H9 (cell line): Measurements from ENCODE around the gene TRMT61A. TPM values are rescaled to one million over a fixed set of nuclear protein-coding genes. Genes with fewer than 3 reads are reported as not detected.

Experiments used
- DNase-seq: peaks from one replicate; pipeline ENCODE4 v3.0.0-alpha.2; 2017
- H2AFZ ChIP-seq: one replicate; pipeline ENCODE4 v1.6.1; 2013; ENCODE audit warnings: mild to moderate bottlenecking, low read length, control low read depth, moderate library complexity
- H2AK5ac ChIP-seq: 2 replicates; pipeline ENCODE4 v1.6.1; 2013; ENCODE audit warnings: low read length, control low read depth, mixed read lengths; ENCODE audit not compliant: insufficient read length
- H2BK120ac ChIP-seq: one replicate; pipeline ENCODE4 v1.6.1; 2013; ENCODE audit warnings: low read depth, mild to moderate bottlenecking, low read length, control low read depth, inconsistent platforms; ENCODE audit not compliant: poor library complexity, severe bottlenecking
- H2BK12ac ChIP-seq: 2 replicates; pipeline ENCODE4 v1.6.1; 2013; ENCODE audit warnings: low read length, control low read depth, mixed read lengths, low read depth; ENCODE audit not compliant: insufficient read length
- H2BK15ac ChIP-seq: 2 replicates; pipeline ENCODE4 v1.6.1; 2013; ENCODE audit warnings: low read depth, low read length, control low read depth
- H2BK20ac ChIP-seq: one replicate; pipeline ENCODE4 v1.6.1; 2013; ENCODE audit warnings: low read depth, mild to moderate bottlenecking, low read length, control low read depth, inconsistent platforms; ENCODE audit not compliant: poor library complexity, severe bottlenecking
- H2BK5ac ChIP-seq: 2 replicates; pipeline ENCODE4 v1.6.1; 2013; ENCODE audit warnings: low read length, control low read depth, mixed read lengths; ENCODE audit not compliant: insufficient read length
- H3K14ac ChIP-seq: 2 replicates; pipeline ENCODE4 v1.6.1; 2013; ENCODE audit warnings: low read length, control low read depth; ENCODE audit not compliant: insufficient read depth
- H3K18ac ChIP-seq: 2 replicates; pipeline ENCODE4 v1.6.1; 2013; ENCODE audit warnings: low read depth, mild to moderate bottlenecking, mixed read lengths, low read length, control low read depth; ENCODE audit not compliant: insufficient read length
- H3K23ac ChIP-seq: 2 replicates; pipeline ENCODE4 v1.6.1; 2013; ENCODE audit warnings: low read length, control low read depth, mixed read lengths, low read depth; ENCODE audit not compliant: insufficient read length
- H3K23me2 ChIP-seq: 2 replicates; pipeline ENCODE4 v1.6.1; 2013; ENCODE audit warnings: low read depth, mild to moderate bottlenecking, mixed read lengths, low read length, control low read depth; ENCODE audit not compliant: insufficient read length, poor library complexity, severe bottlenecking
- H3K27ac ChIP-seq: 2 replicates; pipeline ENCODE4 v1.5.1; 2013; ENCODE audit warnings: low read length, control low read depth, mixed read lengths, low read depth; ENCODE audit not compliant: insufficient read length
- H3K27me3 ChIP-seq: 2 replicates; pipeline ENCODE4 v1.6.1; 2013; ENCODE audit warnings: low read length, control low read depth, inconsistent platforms; ENCODE audit not compliant: insufficient read depth
- H3K4ac ChIP-seq: 2 replicates; pipeline ENCODE4 v1.6.1; 2013; ENCODE audit warnings: low read depth, mild to moderate bottlenecking, control low read depth, inconsistent platforms, low read length, moderate library complexity
- H3K4me1 ChIP-seq: 2 replicates; pipeline ENCODE4 v1.6.1; 2013; ENCODE audit warnings: low read length, control low read depth, inconsistent platforms; ENCODE audit not compliant: insufficient read depth
- H3K4me2 ChIP-seq: 2 replicates; pipeline ENCODE4 v1.6.1; 2013; ENCODE audit warnings: low read length, control low read depth, mixed read lengths; ENCODE audit not compliant: insufficient read length, insufficient read depth
- H3K56ac ChIP-seq: 2 replicates; pipeline ENCODE4 v1.6.1; 2013; ENCODE audit warnings: low read depth, mild to moderate bottlenecking, mixed read lengths, low read length, control low read depth; ENCODE audit not compliant: insufficient read length
- H3K79me1 ChIP-seq: 2 replicates; pipeline ENCODE4 v1.6.1; 2013; ENCODE audit warnings: low read depth, mild to moderate bottlenecking, moderate library complexity, low read length, control low read depth, inconsistent platforms; ENCODE audit not compliant: insufficient read depth, poor library complexity, severe bottlenecking
- H3K79me2 ChIP-seq: 2 replicates; pipeline ENCODE4 v1.6.1; 2013; ENCODE audit warnings: low read length, control low read depth, inconsistent platforms; ENCODE audit not compliant: insufficient read depth
- H3K9ac ChIP-seq: 2 replicates; pipeline ENCODE4 v1.6.1; 2013; ENCODE audit warnings: low read length, control low read depth, mixed read lengths; ENCODE audit not compliant: insufficient read length; ENCODE audit errors: extremely low read depth
- H3K9me3 ChIP-seq: one replicate; pipeline ENCODE4 v1.6.1; 2013; ENCODE audit warnings: low read depth, low read length, inconsistent platforms; ENCODE audit not compliant: control insufficient read depth
- H3T11ph ChIP-seq: one replicate; pipeline ENCODE4 v1.6.1; 2013; ENCODE audit warnings: mild to moderate bottlenecking, low read length, control low read depth, inconsistent platforms
- H4K20me1 ChIP-seq: one replicate; pipeline ENCODE4 v1.6.1; 2013; ENCODE audit not compliant: control insufficient read depth, insufficient read length, insufficient read depth
- H4K5ac ChIP-seq: 2 replicates; pipeline ENCODE4 v1.6.1; 2013; ENCODE audit warnings: low read depth, mild to moderate bottlenecking, mixed read lengths, low read length, control low read depth; ENCODE audit not compliant: insufficient read length
- H4K8ac ChIP-seq: replicated peaks from 2 replicates; pipeline ENCODE4 v1.6.1; 2013; ENCODE audit warnings: low read length, control low read depth, mixed read lengths, low read depth; ENCODE audit not compliant: insufficient read length
- H4K91ac ChIP-seq: 2 replicates; pipeline ENCODE4 v1.6.1; 2013; ENCODE audit warnings: low read depth, mild to moderate bottlenecking, moderate library complexity, mixed read lengths, low read length, control low read depth; ENCODE audit not compliant: insufficient read length
- H3K27ac Mint-ChIP-seq, 3 experiments: 2 replicates in 2 of 3; 3 replicates in 1 of 3; pipeline ENCODE4 v1.8.0; 2020 to 2021; ENCODE audit warnings: mixed read lengths in 3 of 3, mild to moderate bottlenecking in 1 of 3, moderate library complexity in 1 of 3
- H3K27me3 Mint-ChIP-seq: 2 replicates; pipeline ENCODE4 v1.8.0; 2021; ENCODE audit warnings: low read depth, mild to moderate bottlenecking, moderate library complexity, mixed read lengths
- H3K36me3 Mint-ChIP-seq, 3 experiments: 2 replicates in 2 of 3; 3 replicates in 1 of 3; pipeline ENCODE4 v1.8.0; 2020 to 2021; ENCODE audit warnings: low read depth in 3 of 3, mixed read lengths in 3 of 3; ENCODE audit not compliant: insufficient read depth in 1 of 3
- H3K4me1 Mint-ChIP-seq, 2 experiments: 2 replicates each; pipeline ENCODE4 v1.8.0; 2020; ENCODE audit warnings: mixed read lengths in 2 of 2
- H3K4me3 Mint-ChIP-seq, 2 experiments: 2 replicates in 1 of 2; 3 replicates in 1 of 2; pipeline ENCODE4 v1.8.0; 2020 to 2021; ENCODE audit warnings: mild to moderate bottlenecking in 2 of 2, mixed read lengths in 2 of 2, moderate library complexity in 1 of 2
- H3K9me3 Mint-ChIP-seq, 2 experiments: 2 replicates in 1 of 2; 3 replicates in 1 of 2; pipeline ENCODE4 v1.8.0; 2020; ENCODE audit warnings: mild to moderate bottlenecking in 2 of 2, mixed read lengths in 2 of 2, moderate library complexity in 1 of 2
- WGBS: extraction: QIAGEN DNeasy Blood & Tissue Kit; methylation state at CpG from one replicate; pipeline ENCODE4 v1.1.7; 2013; ENCODE audit warnings: missing lambda C conversion rate, low lambda C conversion rate, mixed read lengths; ENCODE audit not compliant: insufficient read length; ENCODE audit errors: extremely low coverage; 5-methylcytosine and 5-hydroxymethylcytosine counted together
- total RNA-seq: library from RNA; stranded (reverse); gene quantifications from 2 replicates; pipeline ENCODE4 v1.2.1, GENCODE V29; 2021
- TF ChIP-seq, protein P1 (sequence below): fragments of 200-600 bp; sonication (generic); conservative IDR thresholded peaks from 3 replicates; pipeline ENCODE4 v1.8.0; 2021; ENCODE audit warnings: antibody characterized with exemption, mild to moderate bottlenecking

The TRMT61A gene
- total RNA-seq, 1 experiment from 2014 or later, result 21.9 TPM

DNA sequence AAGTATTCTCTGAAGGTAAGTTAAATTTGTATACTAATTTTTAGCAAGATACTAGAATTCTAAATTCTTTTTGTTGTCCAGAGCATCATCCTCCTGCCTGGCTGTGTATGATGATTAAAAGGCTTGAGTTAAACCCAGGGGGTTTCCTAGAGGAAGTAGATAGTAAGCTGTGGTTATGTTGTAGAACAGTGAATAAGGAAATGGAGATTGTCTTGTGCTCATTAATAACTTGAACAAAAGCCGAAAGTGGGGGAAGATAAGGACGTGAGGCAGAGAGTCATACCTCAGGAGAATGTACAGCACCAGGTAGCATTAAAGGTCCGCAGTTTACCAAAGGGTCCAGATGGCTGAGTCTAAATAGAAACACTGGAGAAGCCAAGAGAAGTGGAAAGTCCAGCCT, 48.4 kb upstream of the TRMT61A start:
- no peaks in the 10 kb centered on the region for H3K27me3 ChIP-seq
- H3K9me3 ChIP-seq, result no peaks in the 10 kb centered on the region
- H2AFZ ChIP-seq, result no peak overlapping the region
- no peaks in the 10 kb centered on the region for H3K23me2 ChIP-seq
- H4K8ac ChIP-seq, result no peak overlapping the region
- no peaks in the 10 kb centered on the region for H4K20me1 ChIP-seq
- no peaks in the 10 kb centered on the region for H3K4me1 ChIP-seq
- H3K14ac ChIP-seq, result no peak overlapping the region
- H3K27ac ChIP-seq, result no peak overlapping the region
- H2AK5ac ChIP-seq, result no peak overlapping the region
- no peak overlapping the region for H3T11ph ChIP-seq
- WGBS, result no CpG with 5 or more reads among the region's 3 CpGs
- H3K4ac ChIP-seq, result no peak overlapping the region
- Mint-ChIP-seq H3K27me3 (no peaks in the 10 kb centered on the region), H3K27ac (peak overlapping the region in 1 of 3 experiments; percentile 10; a peak in 1 of 7 replicates), H3K4me1 (no peaks in the 10 kb centered on the region), H3K4me3 (no peak overlapping the region), H3K9me3 (no peaks in the 10 kb centered on the region), H3K36me3 (peaks cover 19 to 73% (median 47%) of the 10 kb centered on the region in 3 experiments; a peak in 6 of 7 replicates)
- no peak overlapping the region for H3K4me2 ChIP-seq
- H2BK15ac ChIP-seq, result no peak overlapping the region
- no peak overlapping the region for H3K18ac ChIP-seq
- no peak overlapping the region for H3K56ac ChIP-seq
- no peak overlapping the region for H2BK20ac ChIP-seq
- H3K79me1 ChIP-seq, result no peaks in the 10 kb centered on the region
- no peak overlapping the region for H2BK5ac ChIP-seq
- DNase-seq, result no peak
- no peak overlapping the region for H3K9ac ChIP-seq
- H2BK120ac ChIP-seq, result no peak overlapping the region
- TF ChIP-seq, protein P1, sequence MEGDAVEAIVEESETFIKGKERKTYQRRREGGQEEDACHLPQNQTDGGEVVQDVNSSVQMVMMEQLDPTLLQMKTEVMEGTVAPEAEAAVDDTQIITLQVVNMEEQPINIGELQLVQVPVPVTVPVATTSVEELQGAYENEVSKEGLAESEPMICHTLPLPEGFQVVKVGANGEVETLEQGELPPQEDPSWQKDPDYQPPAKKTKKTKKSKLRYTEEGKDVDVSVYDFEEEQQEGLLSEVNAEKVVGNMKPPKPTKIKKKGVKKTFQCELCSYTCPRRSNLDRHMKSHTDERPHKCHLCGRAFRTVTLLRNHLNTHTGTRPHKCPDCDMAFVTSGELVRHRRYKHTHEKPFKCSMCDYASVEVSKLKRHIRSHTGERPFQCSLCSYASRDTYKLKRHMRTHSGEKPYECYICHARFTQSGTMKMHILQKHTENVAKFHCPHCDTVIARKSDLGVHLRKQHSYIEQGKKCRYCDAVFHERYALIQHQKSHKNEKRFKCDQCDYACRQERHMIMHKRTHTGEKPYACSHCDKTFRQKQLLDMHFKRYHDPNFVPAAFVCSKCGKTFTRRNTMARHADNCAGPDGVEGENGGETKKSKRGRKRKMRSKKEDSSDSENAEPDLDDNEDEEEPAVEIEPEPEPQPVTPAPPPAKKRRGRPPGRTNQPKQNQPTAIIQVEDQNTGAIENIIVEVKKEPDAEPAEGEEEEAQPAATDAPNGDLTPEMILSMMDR, result no peak
- H3K23ac ChIP-seq, result no peak overlapping the region
- H3K79me2 ChIP-seq, result no peaks in the 10 kb centered on the region
- H4K91ac ChIP-seq, result no peak overlapping the region
- no peak overlapping the region for H4K5ac ChIP-seq
- H2BK12ac ChIP-seq, result no peak overlapping the region
